GM10266 (cell line): ENCODE measurements around the gene ALKBH1.

Experiments
- DNase-seq: peaks from one replicate; pipeline ENCODE4 v3.0.0; 2012; ENCODE audit errors: extremely low spot score
- TF ChIP-seq, protein P1 (sequence below): IDR thresholded peaks from 2 replicates; pipeline ENCODE4 v1.5.1; 2012; ENCODE audit warnings: mild to moderate bottlenecking, low read depth; ENCODE audit not compliant: control insufficient read depth, insufficient read depth; ENCODE audit errors: missing control alignments

The ALKBH1 gene

DNA sequence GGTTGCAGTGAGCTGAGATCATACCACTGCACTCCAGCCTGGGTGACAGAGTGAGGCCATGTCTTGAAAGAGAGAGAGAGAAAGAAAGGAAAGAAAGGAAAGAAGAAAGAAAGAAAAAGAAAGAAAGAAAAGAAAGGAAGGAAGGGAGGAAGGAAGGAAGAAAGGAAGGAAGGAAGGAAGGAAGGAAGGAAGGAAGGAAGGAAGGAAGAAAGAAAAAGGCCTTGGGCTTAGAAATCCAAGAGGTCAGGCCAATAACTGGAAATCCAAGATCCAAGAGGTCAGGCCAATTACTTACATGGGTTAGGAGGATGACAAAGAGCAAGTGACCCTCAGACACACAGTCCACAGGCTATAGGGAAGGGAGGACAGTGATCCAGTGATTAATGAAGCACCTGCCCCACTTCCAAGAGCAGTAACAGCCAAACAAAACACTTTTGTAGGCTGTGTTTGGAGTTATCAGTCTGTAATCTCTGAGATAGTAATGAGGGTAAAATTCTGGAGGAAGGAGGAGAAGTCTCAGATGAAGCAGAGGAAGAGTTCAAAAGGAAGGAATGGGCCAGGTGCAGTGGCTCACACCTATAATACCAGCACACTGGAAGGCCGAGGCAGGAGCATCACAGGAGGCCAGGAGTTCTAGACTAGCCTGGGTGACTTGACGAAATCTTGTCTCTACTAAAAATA lies 59.2 kb downstream of the ALKBH1 start:
- TF ChIP-seq, protein P1, sequence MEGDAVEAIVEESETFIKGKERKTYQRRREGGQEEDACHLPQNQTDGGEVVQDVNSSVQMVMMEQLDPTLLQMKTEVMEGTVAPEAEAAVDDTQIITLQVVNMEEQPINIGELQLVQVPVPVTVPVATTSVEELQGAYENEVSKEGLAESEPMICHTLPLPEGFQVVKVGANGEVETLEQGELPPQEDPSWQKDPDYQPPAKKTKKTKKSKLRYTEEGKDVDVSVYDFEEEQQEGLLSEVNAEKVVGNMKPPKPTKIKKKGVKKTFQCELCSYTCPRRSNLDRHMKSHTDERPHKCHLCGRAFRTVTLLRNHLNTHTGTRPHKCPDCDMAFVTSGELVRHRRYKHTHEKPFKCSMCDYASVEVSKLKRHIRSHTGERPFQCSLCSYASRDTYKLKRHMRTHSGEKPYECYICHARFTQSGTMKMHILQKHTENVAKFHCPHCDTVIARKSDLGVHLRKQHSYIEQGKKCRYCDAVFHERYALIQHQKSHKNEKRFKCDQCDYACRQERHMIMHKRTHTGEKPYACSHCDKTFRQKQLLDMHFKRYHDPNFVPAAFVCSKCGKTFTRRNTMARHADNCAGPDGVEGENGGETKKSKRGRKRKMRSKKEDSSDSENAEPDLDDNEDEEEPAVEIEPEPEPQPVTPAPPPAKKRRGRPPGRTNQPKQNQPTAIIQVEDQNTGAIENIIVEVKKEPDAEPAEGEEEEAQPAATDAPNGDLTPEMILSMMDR: no peak
- no peak for DNase-seq

DNA sequence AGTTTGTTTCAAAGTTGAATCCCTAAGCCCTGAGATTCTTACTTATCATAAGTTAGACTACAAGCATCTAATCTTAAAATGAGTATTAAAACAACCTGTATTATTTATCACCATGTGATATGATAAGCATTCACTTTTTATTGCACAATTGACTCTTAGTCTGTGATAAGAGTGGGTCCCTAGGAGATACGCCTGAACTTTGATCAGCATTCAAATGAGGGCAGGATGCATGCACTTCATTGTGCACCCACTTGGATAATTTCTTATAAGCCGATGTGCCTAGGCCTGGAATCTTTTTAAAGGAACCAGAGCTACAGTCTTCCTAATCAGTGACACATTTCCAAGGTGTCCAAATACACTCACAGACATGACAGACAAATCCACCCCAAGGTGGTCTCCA lies 60.0 kb downstream of the ALKBH1 start:
- no peak for DNase-seq
- TF ChIP-seq, protein P1: no peak

DNA sequence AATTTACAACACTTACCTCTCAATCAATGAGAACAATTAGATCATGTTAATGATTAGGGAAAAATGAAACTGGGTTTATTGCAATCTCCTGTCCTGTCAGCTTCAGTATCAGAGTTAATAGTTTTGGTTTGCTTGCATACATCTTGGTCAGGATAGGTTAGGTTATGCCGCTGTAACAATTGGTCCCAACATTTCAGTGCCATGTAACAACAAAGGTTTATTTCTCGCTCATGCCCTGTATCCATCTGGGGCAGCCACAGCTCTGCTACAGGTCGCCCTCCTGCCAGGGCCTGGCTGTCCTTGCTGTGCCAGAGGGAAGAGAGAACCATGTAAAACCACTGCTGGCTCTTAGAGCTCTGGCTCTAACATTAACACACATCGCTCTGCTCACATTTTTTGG lies 60.9 kb downstream of the ALKBH1 start:
- DNase-seq: no peak
- TF ChIP-seq, protein P1: no peak

DNA sequence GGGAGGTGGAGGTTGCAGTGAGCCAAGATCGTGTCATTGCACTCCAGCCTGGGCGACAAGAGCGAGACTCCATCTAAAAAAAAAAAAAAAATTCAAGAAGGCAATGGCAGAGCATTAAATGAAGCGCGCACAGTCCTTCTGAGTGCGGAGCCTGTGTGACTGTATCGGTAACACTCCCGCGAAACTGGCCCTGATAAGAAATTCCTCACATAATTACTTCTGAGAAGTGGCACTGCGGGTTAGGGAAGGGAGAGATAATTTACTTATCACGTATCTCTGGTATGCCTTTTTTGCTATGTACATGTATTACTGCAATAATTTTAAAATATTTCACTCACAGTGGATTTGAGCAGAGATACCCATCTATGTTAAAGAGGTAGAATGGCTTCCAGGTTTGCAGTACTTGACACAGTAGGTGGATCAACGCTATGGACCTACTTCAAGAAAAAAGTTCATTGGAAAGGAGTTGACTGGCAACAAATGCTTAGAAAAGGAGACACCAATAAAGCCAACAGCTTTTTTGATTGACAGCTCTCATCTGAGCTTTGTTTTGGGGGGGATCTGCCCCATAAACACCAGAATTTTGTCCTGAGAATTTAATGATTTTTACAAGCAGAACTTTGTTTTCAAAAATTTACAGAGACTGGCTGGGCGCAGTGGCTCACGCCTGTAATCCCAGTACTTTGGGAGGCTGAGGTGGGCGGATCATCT lies 62.1 kb downstream of the ALKBH1 start:
- DNase-seq: no peak

DNA sequence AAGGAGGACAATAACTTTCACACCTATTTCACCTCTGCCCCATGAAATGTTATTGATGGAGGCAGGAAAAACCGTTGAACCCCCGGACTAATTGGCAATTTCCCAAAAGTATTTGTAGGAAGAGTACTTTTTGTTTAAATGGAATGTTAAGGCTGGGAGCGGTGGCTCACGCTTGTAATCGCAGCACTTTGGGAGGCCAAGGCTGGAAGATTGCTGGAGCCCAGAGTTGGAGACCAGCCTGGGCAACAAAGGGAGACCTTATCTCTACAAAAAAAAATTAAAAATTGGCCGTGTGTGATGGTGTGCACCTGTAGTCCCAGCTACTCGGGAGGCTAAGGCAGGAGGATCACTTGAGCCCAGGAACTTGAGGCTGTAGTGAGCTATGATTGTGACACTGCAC lies 65.4 kb downstream of the ALKBH1 start:
- DNase-seq: no peak
- TF ChIP-seq, protein P1: no peak

More for the DNA sequence above, 62.1 kb downstream of the ALKBH1 start:
- TF ChIP-seq, protein P1: no peak

DNA sequence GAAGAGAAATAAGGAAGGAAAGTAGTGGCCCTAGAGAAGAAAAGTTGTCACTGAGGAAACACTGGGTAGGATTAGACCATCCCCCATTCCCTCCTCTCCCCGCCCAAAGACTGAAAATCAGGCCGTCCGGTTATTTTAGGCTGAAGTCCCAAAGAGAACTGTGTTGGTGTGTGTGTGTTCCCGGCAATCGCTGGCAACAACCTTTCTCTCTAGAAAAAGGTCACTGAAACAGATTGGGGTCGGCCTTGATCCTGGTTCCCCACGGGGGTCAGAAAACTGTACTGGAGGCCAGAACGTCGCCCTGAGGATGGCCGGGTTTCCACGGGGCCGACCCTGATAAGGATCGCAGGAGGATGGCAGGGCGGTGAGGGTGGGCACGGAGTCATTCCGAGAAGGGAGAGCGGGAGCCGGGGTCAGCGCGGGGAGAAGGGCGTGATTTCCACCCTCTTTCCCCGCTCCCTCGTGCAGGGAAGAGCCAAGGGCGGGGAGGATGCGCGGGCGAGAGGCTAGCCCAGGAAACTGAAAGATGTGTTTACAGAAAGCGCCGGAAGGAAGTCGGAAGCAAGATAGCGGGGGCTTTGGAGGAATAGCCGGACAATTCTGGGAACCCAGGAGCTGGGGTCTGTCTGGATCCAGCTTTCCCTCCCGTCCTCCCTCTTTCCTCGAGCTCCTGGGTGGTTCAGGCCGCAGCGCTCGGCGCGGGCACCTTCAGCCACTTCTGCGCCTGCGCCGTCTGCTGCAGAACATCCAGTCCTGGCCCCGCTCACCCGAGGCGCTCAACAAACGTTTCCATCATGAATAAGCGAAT lies 66.1 kb downstream of the ALKBH1 start:
- TF ChIP-seq, protein P1: no peak
- peak; percentile 70 for DNase-seq
